HG03159 (cell line): ENCODE data around the gene SFMBT1.

Source experiments
- ATAC-seq: cut with Tn5 transposase; IDR thresholded peaks from one replicate; pipeline ENCODE4 v1.9.1; 2021; ENCODE audit warnings: mild to moderate bottlenecking, moderate library complexity; ENCODE audit not compliant: unreplicated experiment

The SFMBT1 gene

GRCh38 chr3:52925405-52926313 is 120.2 kb downstream of the SFMBT1 start:
- ATAC-seq: no peak

- no peak for ATAC-seq
Measured at GRCh38 chr3:52923963-52924362, 121.9 kb downstream of the SFMBT1 start.

- ATAC-seq: no peak
Measured at GRCh38 chr3:52920841-52921240, 125.0 kb downstream of the SFMBT1 start.

DNA sequence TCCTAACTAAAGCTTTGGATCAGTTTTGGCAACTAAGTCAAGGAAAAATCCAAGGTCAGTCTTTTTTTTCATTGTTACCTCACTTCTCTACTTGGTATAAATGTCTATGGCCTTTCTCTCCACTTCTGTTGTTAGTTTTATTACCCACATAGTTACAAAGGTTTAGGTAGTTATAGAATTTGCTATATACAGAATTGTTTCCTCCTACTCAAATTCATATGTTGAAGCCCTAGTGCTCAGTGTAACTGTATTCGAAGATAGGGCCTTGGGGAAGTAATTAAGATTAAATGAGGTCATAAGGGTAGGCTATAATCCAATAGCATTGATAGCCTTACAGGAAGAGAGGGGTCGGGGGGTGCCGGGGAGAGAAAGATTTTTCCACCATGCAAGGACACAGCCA is 128.8 kb downstream of the SFMBT1 start:
- no peak for ATAC-seq

DNA sequence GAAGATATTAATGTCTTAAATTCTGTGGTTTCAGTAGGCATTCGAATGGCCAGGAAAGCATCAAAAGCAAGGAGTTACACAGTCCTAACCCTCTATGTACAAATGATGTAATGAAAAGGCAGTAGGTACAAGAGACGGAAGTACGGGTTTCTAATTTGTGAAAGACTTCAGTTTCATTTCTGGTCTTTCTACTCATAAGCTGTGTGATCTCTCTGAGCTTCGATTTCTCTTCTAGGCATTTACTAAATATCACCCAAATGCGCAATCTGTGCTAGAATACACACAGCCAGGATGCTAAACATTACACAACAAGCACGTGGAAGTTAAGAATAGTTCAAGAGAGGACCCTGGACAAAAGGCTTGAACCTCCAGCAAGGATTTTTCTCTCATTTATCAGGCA is 130.6 kb downstream of the SFMBT1 start:
- no peak for ATAC-seq

DNA sequence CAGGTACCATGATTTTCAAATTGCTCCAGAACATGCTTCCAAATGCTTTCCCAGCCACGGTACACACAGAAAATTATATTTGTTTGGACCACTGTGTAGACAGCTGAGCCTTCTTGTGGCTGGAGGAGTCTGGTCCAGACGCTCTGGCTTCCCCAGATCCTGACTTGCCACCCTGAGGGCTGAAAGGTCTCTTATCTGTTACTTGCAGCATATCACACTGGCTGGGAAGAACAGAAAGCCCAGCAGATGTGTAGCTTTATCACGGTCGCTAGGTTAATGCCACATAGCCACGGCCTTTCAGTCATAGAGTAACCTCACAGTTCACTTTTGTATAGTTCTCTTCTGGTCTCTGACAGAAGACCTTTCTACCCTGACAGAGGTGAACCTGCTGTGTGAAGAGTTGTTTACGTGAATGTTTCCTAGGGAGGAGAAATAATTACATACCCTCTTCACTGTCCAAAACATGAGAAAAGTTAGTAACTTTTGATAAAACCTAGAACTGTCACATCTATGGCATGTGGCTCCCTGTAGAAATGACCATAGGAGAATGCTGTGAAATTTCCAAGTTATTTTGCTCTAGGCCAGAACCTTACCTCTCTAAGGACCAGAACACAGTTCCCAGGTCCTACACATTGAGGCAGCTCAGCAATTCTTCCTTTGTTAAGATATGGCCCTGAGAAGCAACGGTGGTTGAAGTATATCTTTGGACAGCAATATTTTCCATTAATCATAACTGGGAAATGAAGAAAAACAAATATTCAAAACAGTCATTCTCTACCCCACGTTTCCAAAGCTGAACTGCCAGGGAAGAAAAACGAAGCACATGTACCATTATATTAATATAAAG is 132.8 kb downstream of the SFMBT1 start:
- no peak for ATAC-seq

- ATAC-seq: no peak
Measured at GRCh38 chr3:52910823-52911222, 135.1 kb downstream of the SFMBT1 start.

GRCh38 chr3:52907497-52907896 is 138.4 kb downstream of the SFMBT1 start:
- ATAC-seq: no peak

- no peak for ATAC-seq
Measured at GRCh38 chr3:52904552-52904951, 141.3 kb downstream of the SFMBT1 start.

- ATAC-seq: no peak
Measured at GRCh38 chr3:52904000-52904399, 141.9 kb downstream of the SFMBT1 start.

DNA sequence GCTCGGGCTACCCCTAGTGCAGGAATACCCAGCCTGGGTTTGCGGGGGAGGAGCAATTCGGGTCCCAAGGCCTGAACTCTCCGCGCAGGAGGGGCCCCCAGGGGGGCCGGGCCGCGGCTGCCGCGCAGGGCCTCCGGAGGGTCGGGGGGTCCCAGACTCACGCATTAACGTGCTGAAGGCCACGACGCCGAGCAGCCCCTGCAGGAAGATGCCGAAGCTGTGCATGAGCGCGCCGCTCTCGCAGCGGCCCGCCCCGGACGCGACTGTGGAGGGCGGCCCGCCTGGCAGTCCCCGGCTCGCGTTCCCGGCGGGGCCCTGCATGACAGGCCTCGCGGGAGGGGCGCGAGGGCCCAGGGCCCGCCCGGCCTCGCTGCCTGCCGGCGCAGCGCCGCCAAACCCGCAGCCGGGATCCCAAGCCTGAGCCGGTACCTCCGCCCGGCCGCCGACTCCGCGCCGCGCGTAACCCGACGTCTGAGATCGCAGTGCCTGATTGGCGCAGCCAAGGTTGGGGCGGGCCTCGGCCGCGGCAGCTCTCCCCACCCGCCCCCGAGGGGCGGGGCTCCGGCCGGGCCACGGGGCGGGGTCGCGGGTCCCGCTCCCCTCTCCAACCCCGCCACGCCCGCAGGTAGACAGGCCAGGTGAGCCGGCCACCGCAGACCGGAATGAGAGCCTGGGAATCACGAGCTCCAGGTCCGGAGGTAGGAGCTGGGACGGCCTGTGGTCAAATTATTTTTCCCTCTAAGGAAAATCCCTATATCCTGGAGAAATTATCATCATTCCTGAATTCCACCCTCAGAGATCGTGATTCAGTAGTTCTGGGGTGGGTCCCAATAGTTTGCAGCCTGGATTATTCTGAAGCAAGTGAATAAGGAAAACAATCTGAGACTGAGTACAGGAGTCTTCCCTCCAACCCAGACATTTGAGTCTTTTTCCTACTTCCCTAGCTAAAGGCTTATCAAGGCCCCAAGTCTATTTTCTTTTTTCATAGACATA is 148.4 kb downstream of the SFMBT1 start, which contains the start of gene STIMATE:
TSS of gene STIMATE (minus strand) at position 419 of the 993 bp plus-strand sequence. CDS start at position 321, 98 bp downstream.
- peak; percentile 86 for ATAC-seq

GRCh38 chr3:52896613-52897012 is 149.3 kb downstream of the SFMBT1 start:
- no peak for ATAC-seq

GRCh38 chr3:52896151-52896550 is 149.7 kb downstream of the SFMBT1 start:
- ATAC-seq: no peak

GRCh38 chr3:52895418-52895817 is 150.5 kb downstream of the SFMBT1 start:
- ATAC-seq: no peak

- ATAC-seq: no peak
Measured at GRCh38 chr3:52894756-52895155, 151.1 kb downstream of the SFMBT1 start.

- ATAC-seq: no peak
Measured at GRCh38 chr3:52893723-52894122, 152.2 kb downstream of the SFMBT1 start.

- ATAC-seq: no peak
Measured at GRCh38 chr3:52892625-52893311, 153.1 kb downstream of the SFMBT1 start.

DNA sequence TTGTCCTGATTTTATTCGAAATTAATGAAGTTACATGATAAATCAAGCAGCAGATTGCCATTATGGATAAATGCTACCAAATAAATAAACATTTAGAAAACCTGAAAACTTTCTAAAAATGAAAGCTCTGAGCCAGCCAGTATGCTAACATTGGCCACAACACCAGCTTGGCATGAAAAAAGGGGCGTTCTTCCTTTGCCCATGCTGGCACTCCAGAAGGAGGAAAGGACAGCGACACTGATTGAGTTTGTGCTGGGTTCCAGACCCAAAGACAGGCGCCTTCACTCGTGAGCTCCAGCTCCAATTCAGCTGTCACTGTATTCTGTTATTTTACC is 153.6 kb downstream of the SFMBT1 start:
- ATAC-seq: no peak

DNA sequence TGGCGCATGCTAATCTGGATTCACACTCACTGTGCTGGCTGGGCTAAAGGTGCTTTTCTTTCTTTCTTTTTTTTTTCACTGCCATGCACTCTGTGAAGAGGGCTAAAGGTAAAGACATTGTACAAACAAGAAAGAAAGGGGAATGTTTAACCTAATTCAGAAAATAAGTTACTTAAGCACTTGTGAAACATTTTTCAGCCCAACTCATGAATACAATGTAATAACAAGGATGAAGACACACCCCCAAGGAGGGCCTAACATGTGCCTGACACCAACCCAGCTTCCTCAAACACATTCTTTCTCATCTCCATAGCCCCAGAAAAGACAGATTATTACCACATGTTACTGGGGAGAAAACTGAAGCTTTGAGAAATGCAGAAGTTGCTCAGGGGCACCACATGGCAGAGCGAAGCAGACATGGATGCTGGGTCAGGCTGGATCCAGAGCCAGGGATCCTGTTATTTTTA is 154.2 kb downstream of the SFMBT1 start:
- ATAC-seq: no peak

GRCh38 chr3:52891164-52891563 is 154.7 kb downstream of the SFMBT1 start:
- no peak for ATAC-seq
